ENCODE measurements around the gene SHANK1.

GRCh38 chr19:50728084-50728737 is 8.6 kb upstream of the SHANK1 start:
- TF ChIP-seq CTCF (IDR thresholded peaks at IDR 0.05; ENCODE audit: low read depth, low read length) (no peak), EZH2phosphoT487 (IDR thresholded peaks at IDR 0.05; ENCODE audit: low read depth) (no peak)
